Duodenal mucosa (tissue), 2 donors: ENCODE measurements around the gene EHBP1.

ENCODE experiments used
- H3K27ac ChIP-seq: one replicate; pipeline ENCODE4 v1.7.0; 2013; ENCODE audit warnings: low read depth, low read length
- H3K27me3 ChIP-seq, 2 donors: one replicate each; pipeline ENCODE4 v1.7.0; 2013; ENCODE audit warnings: low read length in 2 of 2, control low read depth in 1 of 2; ENCODE audit not compliant: insufficient read depth in 2 of 2, control insufficient read depth in 1 of 2
- H3K36me3 ChIP-seq, 2 donors: one replicate each; pipeline ENCODE4 v1.7.0; 2013; ENCODE audit warnings: low read length in 2 of 2, control low read depth in 1 of 2; ENCODE audit not compliant: insufficient read depth in 2 of 2, control insufficient read depth in 1 of 2
- H3K4me1 ChIP-seq, 2 donors: one replicate each; pipeline ENCODE4 v1.7.0; 2013; ENCODE audit warnings: low read length in 2 of 2, control low read depth in 1 of 2; ENCODE audit not compliant: insufficient read depth in 2 of 2, control insufficient read depth in 1 of 2
- H3K4me3 ChIP-seq, 2 donors: one replicate each; pipeline ENCODE4 v1.7.0; 2013; ENCODE audit warnings: low read length in 2 of 2, low read depth in 1 of 2
- H3K9ac ChIP-seq, 2 donors: one replicate each; pipeline ENCODE4 v1.7.0; 2013; ENCODE audit warnings: low read length in 2 of 2, low read depth in 1 of 2
- H3K9me3 ChIP-seq, 2 donors: one replicate each; pipeline ENCODE4 v1.7.0; 2013; ENCODE audit warnings: low read length in 2 of 2, control low read depth in 1 of 2; ENCODE audit not compliant: control insufficient read depth in 1 of 2

EHBP1 gene

GRCh38 chr2:62727876-62728566, 22.5 kb downstream of the EHBP1 start:
- no peak overlapping the region for H3K27ac ChIP-seq
- H3K36me3 ChIP-seq = no peaks in the 10 kb centered on the region
- no peak overlapping the region for H3K9ac ChIP-seq
- no peaks in the 10 kb centered on the region for H3K4me1 ChIP-seq
- H3K9me3 ChIP-seq = peaks cover 7 to 14% of the 10 kb centered on the region in 2 donors
- H3K4me3 ChIP-seq = no peak overlapping the region
- H3K27me3 ChIP-seq = no peaks in the 10 kb centered on the region

DNA sequence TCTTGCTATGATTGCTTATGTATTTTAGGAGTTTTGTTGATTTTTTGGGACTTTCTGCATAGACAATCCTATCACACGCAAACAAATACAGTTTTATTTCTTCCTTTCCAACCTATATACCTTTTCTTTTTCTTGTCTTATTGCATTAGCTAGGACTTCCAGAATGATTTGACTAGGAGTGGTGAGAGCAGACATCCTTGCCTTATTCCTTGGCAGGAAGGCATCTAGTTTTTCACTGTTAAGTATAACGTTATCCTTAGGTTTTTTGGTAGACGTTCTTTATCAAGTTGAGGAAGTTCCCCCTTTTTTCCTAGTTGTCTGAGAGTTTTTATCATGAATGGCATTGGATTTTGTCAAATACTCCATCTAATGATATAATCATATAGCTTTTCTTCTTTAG, 25.8 kb downstream of the EHBP1 start:
- Histone ChIP-seq H3K36me3 (no peaks in the 10 kb centered on the region), H3K9me3 (peaks cover 5 to 13% of the 10 kb centered on the region in 2 donors), H3K9ac (no peak overlapping the region), H3K27me3 (no peaks in the 10 kb centered on the region), H3K4me1 (no peaks in the 10 kb centered on the region), H3K4me3 (no peak overlapping the region), H3K27ac (no peak overlapping the region)

DNA sequence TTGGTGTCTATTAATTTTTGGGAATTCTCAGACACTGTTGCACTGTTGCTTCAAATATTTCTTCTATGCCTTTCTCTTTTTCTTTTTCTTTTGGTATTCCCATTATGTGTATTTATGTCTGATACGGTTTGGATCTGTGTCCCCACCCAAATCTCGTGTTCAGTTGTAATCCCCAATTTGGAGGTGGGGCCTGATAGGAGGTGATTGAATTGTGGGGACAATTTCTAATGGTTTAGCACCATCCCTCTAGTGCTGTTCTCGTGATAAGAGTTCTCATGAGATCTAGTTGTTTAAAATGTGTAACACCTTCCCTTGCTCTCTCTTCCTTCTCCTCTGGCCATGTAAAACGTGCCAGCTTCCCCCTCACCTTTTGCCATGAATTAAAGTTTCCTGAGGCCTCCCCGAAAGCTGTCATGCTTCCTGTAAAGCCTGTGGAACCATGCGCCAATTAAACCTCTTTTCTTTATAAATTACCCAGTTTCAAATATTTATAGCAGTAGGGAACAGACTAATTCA, 26.8 kb downstream of the EHBP1 start:
- Histone ChIP-seq H3K4me1 (no peaks in the 10 kb centered on the region), H3K36me3 (no peaks in the 10 kb centered on the region), H3K27ac (no peak overlapping the region), H3K9ac (no peak overlapping the region), H3K4me3 (no peak overlapping the region), H3K27me3 (no peaks in the 10 kb centered on the region), H3K9me3 (peaks cover 5 to 13% of the 10 kb centered on the region in 2 donors)

DNA sequence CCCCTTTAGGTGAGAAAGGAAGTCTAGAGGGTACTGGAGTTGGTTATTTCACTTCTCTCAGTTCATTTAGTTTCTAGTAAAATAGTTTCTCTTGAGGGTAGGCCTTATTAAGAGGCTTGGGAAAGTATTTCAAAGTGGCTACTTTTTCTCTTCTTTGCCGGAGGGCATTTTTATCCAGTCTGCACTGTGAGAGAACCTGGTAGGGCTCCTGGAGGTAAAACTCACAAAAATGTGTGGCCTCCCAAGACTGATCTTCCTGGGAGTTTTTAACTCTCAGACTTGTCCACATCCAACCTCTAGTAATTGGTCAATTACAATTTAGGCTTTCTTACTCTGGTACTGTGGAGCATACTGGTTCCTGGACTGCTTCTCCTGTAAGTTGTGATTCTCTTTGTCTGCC, 28.0 kb downstream of the EHBP1 start:
- H3K4me1 ChIP-seq = no peaks in the 10 kb centered on the region
- H3K27ac ChIP-seq = no peak overlapping the region
- H3K9ac ChIP-seq = no peak overlapping the region

DNA sequence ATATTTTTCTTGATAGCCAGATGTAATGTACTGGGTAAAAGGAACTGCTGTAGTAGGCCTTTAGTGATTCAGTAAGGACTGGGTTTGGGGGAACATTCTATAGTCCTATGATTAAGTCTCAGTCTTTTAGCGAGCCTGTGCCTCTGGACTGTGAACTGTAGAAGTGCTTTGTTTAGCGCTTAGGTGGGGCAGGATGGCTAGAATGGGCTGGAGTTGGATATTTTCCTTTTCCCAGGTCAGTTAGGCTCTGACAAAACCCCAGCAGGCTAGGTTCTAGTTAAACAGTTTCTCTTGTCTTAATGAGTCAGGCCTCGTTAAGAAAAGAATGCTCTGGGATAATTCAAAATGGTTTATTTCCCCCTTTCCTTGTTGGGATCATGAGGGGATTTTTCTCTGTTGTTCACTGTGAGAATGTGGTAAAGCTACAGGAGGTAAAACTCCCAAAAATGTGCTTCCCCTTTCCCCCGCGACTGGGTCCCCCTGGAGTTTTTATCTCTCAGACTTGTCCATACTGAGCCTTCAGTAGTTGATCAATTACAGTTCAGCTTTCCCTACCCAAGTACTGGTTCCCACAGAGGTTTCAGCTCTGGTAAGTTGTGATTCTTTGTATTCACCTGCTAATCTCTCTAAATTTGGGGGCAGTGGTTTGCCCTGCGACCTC, 31.5 kb downstream of the EHBP1 start:
- no peak overlapping the region for H3K4me3 ChIP-seq
- no peaks in the 10 kb centered on the region for H3K4me1 ChIP-seq
- no peak overlapping the region for H3K9ac ChIP-seq
- no peaks in the 10 kb centered on the region for H3K36me3 ChIP-seq
- no peaks in the 10 kb centered on the region for H3K27me3 ChIP-seq
- peaks cover 0 to 4% of the 10 kb centered on the region in 2 donors for H3K9me3 ChIP-seq
- no peak overlapping the region for H3K27ac ChIP-seq

More for the DNA sequence above, 28.0 kb downstream of the EHBP1 start:
- Histone ChIP-seq H3K36me3 (no peaks in the 10 kb centered on the region), H3K27me3 (no peaks in the 10 kb centered on the region), H3K4me3 (no peak overlapping the region), H3K9me3 (peaks cover 5 to 13% of the 10 kb centered on the region in 2 donors)

DNA sequence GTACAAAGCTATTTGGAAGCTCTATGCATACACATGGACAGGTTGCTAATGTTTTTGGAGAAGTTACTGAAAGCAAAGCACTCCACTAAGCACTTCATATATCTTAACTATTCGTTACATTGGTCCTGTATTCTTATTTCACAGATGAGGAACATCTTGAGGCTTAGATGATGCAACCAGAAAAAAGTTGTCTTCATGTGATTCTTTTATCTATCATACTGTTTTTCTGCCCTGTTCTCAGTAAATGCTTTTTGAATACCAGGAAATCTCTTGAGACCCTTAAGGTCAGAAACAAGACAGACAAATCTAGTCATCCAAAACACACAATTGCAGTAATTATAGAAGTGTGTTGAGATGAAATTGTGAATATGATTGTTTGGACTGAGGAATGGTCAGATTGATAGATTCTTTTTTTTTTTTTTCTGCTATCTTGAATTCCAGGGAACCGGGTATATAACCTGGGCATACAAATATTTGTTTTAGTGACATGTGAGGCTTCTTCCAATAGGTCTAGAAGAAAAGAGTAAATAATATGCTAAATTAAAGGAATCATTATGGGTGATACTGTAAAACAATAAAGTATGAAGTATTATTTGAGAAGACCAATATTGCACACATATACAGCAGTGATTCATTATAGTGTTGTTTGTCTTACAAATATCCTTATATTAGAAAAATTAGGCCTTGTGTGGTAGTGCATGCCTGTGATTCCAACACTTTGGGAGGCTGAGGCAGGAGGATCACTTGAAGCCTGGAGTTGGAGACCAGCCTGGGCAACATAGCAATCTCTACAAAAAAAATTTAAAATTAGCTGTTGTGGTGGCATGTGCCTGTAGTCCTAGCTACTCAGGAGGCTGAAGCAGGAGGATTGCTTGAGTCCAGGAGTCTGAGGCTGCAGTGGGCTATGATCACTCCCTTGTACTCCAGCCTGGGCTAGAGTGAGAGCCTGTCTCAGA, 33.7 kb downstream of the EHBP1 start:
- Histone ChIP-seq H3K9ac (no peak overlapping the region), H3K27ac (no peak overlapping the region), H3K36me3 (no peaks in the 10 kb centered on the region), H3K4me1 (no peaks in the 10 kb centered on the region), H3K4me3 (no peak overlapping the region), H3K9me3 (no peaks in the 10 kb centered on the region), H3K27me3 (no peaks in the 10 kb centered on the region)

DNA sequence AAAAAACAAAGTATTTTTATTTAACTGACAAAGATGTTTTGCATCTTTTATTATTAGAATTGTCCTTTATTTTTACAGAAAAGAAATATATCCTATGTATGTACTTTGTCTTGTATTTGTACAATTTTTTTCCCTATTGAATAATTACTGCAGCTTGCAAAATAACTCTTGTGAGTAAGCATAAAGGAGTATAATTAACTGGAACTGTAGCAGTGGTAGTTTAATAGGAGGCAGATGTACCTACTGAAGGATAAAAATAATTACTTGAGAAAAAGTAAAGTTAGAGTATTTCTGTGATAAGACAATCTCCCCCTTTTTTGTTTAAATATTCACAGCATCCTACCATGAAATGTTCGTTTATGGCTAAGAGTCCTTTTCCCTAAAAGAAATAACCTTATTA, 34.7 kb downstream of the EHBP1 start:
- Histone ChIP-seq H3K36me3 (no peaks in the 10 kb centered on the region), H3K4me3 (no peak overlapping the region), H3K4me1 (no peaks in the 10 kb centered on the region), H3K9ac (no peak overlapping the region), H3K27me3 (no peaks in the 10 kb centered on the region), H3K27ac (no peak overlapping the region), H3K9me3 (no peaks in the 10 kb centered on the region)

- H3K4me3 ChIP-seq = no peak overlapping the region
- H3K9me3 ChIP-seq = no peaks in the 10 kb centered on the region
- no peaks in the 10 kb centered on the region for H3K4me1 ChIP-seq
- no peaks in the 10 kb centered on the region for H3K36me3 ChIP-seq
- H3K27ac ChIP-seq = no peak overlapping the region
- H3K27me3 ChIP-seq = no peaks in the 10 kb centered on the region
- H3K9ac ChIP-seq = no peak overlapping the region
Measured at GRCh38 chr2:62741127-62741526, 35.6 kb downstream of the EHBP1 start.

DNA sequence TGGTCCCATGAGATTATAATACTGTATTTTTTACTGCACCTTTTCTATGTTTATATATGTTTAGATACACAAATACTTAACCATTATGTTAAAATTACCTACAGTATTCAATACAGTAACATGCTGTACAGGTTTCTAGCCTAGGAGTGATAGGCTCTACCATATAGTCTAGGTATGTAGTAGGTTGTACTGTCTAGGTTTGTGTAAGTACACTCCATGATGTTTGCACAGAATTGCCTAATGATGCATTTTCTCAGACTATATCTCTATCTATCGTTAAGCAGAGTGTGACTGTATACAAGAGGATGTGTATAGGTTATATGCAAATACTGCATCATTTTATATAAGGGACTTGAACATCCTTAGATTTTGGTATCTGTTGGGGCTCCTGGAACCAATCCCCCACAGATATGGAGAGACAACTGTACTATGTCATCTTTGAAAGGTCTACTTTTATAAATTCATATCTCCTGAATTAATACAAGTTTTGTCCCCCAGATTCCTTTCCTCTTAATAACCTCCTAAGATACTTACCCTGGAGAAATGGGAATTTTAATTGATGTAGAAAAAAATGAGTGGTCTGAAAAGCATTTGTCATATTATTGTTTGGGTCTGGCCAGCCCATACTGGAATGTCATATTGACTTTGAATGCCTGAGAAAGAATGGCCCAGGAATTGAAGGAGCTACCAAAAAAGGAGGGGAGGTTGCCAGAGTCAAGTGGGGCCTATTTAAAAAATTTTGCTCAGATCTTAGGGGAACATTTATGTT, 36.6 kb downstream of the EHBP1 start:
- H3K4me1 ChIP-seq = peaks cover 0 to 2% of the 10 kb centered on the region in 2 donors
- H3K27ac ChIP-seq = no peak overlapping the region
- no peaks in the 10 kb centered on the region for H3K9me3 ChIP-seq
- H3K4me3 ChIP-seq = no peak overlapping the region
- no peaks in the 10 kb centered on the region for H3K36me3 ChIP-seq
- H3K27me3 ChIP-seq = no peaks in the 10 kb centered on the region
- no peak overlapping the region for H3K9ac ChIP-seq
